22Rv1 (cell line): ENCODE data around the gene BRF1.

ENCODE experiments used
- H3K27ac ChIP-seq: fragments of 450-650 bp; 2 replicates; pipeline ENCODE4 v1.5.1; 2017
- CTCF ChIP-seq: fragments of 450-650 bp; IDR thresholded peaks from 2 replicates; pipeline ENCODE4 v1.5.1; 2017; ENCODE audit warnings: mild to moderate bottlenecking
- ZFX ChIP-seq: fragments of 450-650 bp; IDR thresholded peaks from 2 replicates; pipeline ENCODE4 v1.6.1; 2017; ENCODE audit warnings: antibody characterized with exemption, borderline replicate concordance

Gene BRF1

GRCh38 chr14:105325716-105326567, 25.1 kb upstream of the BRF1 start:
- H3K27ac ChIP-seq: no peak overlapping the region
- TF ChIP-seq CTCF (no peak), ZFX (no peak)

- H3K27ac ChIP-seq: no peak overlapping the region
- TF ChIP-seq ZFX (no peak), CTCF (no peak)
Measured at GRCh38 chr14:105325303-105325702, 24.5 kb upstream of the BRF1 start.

DNA sequence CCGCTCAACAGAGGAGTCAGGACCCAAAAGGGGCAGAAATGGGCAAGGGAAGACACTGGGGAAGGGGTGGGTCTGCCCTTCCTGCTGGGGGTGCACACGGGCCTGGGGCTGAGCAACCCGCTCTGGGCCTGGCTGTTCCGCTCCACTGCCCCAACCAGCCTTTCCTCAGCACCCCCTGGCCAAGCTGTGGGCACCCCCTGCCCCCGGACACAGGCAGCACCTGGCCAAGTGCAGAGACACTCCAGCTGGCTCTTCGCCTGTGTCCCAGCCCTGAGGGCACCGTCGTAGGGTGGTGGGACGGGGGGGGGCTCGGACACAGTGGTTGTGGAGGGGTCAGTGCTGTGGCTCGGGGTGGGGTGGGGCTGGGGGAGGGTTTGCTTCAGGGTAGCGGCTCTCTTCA, 24.1 kb upstream of the BRF1 start:
- H3K27ac ChIP-seq: no peak overlapping the region
- TF ChIP-seq CTCF: no peak
- no peak for TF ChIP-seq ZFX

DNA sequence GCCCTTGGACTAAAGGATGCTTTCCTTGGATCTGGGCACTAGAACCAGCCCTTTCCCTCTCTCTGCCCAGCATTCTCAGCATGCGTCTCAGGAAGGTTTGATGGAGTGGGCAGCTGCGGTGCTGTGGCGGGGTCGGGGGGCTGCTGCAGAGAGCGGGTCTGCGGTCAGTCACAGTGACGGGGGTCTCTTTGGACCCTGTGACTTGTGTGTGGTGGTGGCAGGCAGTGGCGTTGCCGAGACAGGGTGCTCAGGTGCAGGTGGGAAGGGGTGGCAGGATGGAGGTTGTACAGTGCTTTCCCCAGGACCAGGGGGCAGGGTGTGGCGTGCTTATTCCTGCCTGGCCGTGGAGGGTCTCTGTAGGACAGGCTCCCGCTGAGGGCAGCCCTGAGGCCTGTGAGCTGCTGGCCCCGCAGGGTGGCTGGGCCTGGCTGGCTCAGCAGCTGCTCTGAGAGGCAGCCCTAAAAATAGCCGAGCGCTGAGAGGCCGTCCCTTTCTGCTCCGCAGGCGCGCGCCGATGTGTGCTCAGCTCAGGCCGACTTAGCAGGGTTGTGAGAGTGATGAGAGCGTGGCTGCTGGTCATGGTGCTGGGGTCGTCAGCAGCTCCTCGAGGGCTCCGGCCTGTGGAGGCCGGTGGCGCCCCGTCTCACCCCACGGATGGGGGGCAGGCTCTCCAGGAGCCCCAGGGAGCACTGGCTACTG, 23.4 kb upstream of the BRF1 start:
- no peak for TF ChIP-seq CTCF
- TF ChIP-seq ZFX: no peak
- no peak overlapping the region for H3K27ac ChIP-seq

DNA sequence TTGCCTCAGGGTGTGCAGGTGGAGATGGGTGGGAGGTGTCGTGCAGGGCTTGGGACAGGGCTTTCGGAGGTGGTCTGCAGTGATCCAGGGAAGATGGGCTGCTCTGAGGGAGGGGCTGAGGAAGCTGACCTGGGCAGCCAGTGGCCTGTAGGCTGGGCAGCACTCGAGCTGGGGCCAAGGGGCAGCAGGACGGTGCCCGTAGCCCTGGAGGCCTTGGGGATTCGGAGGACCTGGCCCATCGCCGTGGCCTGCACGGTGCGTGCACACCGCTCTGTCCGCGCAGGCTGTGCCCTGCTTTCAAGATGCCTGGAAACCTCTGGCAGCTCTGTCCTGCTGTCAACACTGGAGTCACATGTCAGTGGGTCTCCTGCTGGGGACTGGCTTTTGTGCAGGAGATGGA, 22.9 kb upstream of the BRF1 start:
- no peak overlapping the region for H3K27ac ChIP-seq
- TF ChIP-seq ZFX: no peak
- no peak for TF ChIP-seq CTCF

- no peak for TF ChIP-seq CTCF
- no peak for TF ChIP-seq ZFX
- H3K27ac ChIP-seq: no peak overlapping the region
Measured at GRCh38 chr14:105322791-105323556, 22.2 kb upstream of the BRF1 start.

DNA sequence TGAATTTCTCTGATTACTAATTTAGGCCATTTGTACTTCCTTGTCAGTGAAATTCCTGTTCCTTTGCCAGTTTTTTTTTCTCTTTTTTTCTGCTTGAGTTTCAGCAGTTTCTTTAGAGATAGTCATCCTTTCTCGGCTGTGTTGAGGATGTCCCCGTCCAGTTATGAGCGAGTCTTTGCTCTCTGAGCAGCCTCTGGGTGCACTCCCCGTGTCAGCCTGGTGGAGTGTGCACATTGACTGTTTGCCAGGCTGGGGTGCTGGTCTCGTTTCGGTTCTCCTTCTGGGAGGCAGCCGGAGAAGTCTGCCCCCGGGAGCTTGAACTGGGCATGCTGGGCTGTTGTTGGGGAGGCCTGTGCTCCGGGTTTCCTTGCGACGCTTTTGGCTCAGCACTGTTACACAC, 16.7 kb upstream of the BRF1 start:
- TF ChIP-seq CTCF: no peak
- no peak for TF ChIP-seq ZFX
- H3K27ac ChIP-seq: no peak overlapping the region
